Amygdala (tissue), 56 donors: ENCODE measurements around the gene DISP3.

Experiments
- DNase-seq, 56 donors: peaks; one replicate each; lab custom pipeline; 2025; lab: John Stamatoyannopoulos, UW

The DISP3 gene

DNA sequence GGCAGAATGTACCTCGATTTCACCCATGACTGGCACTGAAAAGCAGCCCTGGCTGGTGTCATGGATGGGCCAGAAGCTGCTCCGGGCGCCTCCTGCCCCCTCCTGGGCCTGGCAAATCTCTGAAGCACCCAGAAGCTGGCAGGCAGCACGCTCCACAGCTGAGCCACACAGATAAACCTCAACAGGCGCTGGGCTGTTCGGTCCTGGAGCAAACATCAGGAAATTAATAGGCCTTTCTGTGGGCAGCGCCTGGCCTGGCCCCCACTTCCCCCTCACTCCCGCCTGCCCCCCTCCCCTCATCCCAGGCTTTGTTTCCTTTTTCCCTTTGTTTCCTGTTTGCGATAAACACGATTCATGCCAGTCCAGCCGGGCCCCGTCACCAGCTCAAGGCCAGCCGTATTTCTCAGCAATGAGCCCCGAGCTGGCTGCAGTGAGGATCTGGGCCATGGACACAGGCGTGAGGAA is 20.1 kb upstream of the DISP3 start:
- DNase-seq = peak in 53 of 56 donors; percentile 38 to 93 (median 79)

DNA sequence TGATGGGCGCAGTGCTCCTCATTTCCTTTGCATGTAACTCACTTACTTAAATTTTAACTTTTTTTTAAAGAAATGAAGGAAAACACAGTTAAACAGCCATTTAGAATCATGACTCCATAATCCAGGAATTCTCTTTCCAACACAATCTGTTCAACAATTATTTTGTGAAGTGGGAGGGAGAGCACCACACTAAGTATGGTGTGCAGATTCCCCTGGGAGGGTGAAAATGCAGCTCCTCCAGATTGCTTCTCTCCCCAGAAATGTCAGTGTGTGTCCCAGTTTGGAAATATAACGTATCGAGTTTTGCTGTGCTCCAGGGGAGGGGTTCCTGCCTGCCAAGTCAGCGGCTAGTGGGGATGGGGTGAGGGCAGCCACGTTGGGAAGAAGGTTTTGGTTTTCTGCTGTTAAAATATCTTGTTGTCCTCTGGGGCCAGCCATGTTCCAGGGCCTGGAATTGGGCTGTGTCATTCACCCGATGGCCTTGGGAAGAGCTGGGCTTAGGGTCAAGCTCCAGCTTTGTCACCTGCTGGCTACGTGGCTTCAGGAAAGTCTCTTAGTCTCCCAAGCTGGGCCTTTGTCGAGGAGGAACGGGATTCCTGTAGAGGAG is 17.3 kb upstream of the DISP3 start:
- no peak for DNase-seq

DNA sequence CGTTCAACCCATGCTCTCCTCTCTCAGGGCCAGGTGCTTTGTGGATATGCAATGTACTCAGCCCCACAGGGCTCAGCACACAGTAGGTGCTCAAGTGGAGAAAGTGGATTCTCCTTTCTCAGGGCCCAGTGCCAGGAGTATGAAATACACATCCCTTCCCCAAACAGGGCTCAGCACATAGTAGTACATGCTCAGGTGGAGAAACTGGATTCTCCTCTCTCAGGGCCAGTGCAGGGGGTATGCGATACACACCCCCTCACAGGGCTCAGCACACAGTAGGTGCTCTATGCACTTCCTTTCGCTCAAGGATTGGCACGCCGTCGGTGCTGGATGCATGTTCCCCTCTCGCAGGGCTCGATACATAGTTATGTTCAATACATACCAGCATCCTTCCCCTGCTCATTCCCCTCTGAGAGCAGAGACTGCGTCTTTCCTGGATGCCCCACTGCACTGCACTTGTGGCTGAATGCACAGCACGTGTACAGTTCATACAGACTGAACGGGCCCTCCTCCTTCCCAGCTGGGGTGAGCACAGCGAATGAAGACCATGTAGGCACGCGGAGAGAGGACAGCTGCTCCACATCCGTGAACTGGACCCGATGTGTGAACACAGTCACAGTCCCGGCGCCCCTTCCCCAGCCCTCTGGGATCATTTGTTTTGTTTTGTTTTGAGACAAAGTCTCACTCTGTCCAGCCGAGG is 16.6 kb upstream of the DISP3 start:
- peak in 9 of 56 donors; percentile 8 to 48 (median 41) for DNase-seq

DNA sequence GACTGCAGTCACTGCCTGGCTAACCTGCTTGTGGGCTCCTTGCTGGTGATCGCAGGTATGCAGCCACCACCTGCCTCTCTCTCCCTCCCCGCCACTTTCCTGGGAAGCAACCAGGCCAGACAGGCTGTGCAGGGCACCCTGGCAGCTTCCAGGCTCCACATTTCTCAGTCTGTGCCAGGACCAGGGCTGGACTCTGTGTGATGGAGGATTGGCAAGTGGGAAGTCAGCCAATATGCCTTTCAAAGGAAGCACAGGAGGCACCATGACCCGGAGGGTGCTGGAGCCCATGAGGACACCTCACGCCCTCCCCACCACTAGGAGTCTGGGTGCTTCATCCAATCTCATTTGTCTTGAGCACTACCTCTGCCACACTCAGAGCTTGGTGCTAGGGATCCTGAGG is 15.8 kb upstream of the DISP3 start:
- no peak for DNase-seq

DNA sequence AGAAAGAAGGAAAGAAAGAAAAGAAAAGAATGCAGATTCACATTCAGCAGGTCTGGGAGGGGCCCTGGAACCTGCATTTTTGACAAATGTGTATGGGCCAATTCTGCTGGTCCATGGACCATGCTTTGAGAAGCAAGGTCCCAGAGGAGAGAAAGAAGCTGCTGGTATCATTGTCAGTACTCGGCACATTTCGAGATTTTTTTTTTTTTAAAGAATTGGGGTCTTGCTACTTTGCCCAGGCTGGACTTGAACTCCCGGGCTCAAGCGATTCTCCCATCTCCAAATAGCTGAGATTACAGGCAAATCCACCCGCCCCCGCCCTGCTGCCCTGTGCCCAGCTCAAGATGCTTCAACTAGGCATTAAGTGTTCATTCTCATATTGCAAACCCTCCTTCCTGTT is 13.6 kb upstream of the DISP3 start:
- no peak for DNase-seq

DNA sequence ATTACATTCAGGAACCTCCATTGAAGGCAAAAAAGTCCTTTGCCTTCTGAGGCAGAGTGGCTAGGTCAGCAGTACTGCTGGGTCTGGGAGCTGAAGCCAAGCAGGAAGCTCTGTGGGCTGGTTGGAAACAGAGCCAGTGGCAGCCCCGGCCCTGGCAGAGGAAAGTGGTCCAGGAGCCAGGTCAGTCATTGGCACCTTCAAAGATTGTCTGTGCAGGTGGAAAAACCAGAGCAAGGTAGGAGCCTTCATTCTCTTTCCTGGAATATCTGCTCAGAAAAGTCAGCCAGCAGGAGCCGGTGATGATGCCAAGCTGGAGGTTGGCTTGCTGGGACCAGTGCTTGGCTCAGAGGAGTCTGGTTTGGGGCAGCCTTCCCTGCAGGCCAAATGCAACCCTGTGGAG is 12.5 kb upstream of the DISP3 start:
- DNase-seq = no peak

DNA sequence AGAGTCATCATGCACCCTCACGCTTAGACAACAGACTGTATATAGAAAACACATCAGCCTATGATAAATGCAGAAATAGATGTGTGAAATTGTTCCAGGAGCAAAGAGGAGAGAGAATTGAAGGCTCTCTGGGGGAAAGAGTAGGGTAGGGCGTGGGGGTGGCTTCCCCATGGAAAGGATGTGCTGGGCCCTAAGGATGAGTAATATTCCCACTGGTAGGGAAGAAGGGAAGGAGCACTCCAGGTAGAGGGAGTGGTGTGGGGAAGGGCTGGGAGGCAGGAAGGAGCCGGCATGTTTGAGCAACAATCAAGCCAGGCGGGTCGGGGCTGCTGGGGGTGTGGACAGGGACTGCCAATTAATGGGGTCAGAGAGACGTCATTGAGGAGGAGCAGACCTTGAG is 10.1 kb upstream of the DISP3 start:
- peak in 1 of 56 donors; percentile 5 for DNase-seq

DNA sequence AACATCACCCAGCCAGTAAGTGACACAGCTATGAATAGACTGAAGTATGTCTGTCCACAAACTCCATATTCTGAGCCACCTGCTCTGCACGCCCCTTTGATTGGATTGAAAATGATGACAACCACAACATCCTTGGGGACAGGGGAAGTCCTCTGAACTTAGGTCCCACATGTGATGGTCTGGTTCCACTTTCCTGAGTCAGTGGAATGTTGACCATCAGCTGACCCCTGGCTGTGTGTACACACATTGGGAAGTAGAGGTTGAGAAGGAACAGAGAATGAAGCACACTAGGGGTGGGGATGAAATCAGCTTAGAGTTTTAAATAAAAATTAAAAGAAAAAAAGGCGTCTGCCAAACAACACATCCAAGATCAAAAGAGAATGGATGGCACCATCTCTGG is 8.0 kb upstream of the DISP3 start:
- no peak for DNase-seq

DNA sequence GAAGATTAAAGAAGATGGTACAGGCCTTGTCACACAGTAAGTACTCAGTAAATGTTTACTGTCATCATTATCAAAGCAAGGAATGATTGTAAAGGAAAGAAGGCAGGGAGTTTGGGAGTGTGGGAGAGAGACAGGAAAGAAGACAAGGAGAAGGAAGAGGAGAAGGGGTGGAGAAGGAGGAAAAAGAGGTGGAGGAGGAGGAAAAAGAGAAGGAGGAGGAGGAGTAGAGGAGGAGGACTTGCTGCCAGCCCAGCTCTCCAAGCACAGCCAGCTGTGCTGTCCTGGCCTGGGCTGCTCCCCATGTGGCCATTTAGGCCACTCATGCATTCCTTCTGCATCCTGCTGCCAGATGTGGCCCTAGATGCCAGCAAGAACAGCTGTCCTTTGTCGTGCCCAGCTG is 7.5 kb upstream of the DISP3 start:
- DNase-seq = peak in 1 of 56 donors; percentile 14

DNA sequence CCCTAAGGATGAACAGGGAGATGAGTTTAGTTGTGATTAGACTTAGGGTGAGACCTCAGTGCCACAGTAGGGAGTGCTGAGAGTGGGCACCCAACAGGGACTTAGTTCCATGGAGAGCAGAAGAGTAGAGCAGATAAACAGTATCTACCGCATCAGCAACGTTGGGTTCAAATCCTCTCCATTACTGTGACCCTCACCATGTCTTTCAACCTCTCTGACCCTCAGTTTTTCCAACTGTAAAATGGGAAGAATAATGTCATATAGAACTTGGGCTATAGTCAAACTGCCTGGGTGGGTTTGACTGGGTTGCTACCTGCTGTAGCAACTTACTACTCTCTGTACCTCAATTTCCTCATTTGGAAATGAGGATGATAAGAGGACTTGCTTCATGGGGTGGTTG is 6.7 kb upstream of the DISP3 start:
- DNase-seq = no peak

DNA sequence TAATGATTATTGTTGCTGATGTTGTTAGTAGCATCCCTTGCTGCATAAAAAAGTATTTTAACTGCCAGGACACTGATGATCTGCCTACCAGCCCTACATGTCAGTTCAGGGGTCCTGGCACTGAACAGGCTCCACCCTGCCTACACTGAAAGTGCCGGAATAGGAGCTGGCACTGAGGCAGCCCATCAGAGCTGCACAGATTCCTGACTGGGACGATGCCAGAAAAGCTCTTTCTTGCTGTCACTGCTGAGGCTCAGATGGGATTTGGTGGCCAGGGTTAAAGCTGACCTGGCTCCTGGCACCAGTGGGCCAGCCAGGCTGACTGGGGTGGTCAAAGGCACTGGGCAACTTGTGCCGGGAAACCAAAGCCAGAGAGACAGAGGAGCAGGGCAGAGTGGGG is 6.2 kb upstream of the DISP3 start:
- no peak for DNase-seq

DNA sequence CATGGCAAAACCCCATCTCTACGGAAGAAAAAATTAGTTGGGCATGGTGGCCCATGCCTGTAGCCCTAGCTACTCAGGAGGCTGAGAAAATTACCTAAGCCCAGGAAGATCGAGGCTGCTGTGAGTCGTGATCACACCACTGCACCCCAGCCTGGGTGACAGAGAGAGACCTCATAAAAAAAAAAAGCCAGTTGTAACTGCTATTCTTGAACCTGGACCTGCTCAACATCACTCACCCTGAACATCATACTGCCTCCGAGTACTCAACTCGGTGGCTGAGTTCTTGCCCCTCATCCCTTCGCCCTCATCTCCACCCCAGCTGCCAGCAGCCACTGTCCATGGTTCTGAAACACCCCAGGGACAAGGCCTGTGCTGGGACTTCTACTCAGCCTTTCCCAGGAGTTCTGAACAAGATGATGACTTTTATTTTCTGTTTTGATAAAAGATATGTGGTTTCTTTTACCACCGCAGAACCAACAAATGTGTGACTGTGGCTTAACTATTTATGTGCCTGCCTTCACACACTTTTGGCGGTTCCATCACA is 5.4 kb upstream of the DISP3 start:
- DNase-seq = peak in 7 of 56 donors; percentile 8 to 26 (median 11)

DNA sequence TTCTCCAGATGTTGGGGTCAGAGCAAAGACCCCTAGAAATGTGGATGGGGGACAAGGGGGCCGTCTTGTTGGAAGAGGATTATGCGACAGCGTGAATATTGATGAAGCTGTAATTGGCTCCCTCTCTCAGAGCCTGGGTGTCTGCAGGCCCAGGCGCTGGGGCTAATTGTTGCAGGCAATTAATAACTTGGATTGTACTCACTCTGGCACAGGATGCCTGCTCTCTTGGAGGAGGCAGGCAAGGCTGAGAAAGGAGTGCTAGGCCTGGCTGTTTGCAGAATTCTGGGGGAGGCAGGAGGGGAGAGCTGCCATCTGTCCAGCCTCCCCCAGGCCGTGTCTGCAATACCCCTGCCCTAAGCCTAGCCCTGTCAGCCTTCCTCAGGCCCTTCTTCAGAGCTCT is 4.1 kb upstream of the DISP3 start:
- peak in 15 of 56 donors; percentile 8 to 52 (median 21) for DNase-seq

DNA sequence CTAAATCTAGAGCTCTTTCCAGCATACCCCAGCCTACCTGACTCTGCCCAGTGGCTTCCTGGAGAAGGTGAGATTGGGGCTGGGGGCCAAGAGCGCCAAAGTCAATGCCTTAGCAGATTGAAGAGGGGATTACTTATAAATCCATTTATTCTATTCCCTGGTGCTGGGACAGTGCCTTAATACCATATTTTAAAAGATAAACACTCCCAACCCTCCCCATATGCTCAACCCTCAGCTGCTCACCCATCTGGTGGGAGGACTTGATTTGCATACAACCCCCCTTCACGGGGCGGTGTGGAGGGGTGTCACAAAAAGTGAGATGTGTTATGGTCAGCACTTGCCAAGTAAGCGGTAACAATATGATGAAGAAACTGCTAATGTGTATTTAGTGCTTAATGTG is 3.2 kb upstream of the DISP3 start:
- DNase-seq = no peak

DNA sequence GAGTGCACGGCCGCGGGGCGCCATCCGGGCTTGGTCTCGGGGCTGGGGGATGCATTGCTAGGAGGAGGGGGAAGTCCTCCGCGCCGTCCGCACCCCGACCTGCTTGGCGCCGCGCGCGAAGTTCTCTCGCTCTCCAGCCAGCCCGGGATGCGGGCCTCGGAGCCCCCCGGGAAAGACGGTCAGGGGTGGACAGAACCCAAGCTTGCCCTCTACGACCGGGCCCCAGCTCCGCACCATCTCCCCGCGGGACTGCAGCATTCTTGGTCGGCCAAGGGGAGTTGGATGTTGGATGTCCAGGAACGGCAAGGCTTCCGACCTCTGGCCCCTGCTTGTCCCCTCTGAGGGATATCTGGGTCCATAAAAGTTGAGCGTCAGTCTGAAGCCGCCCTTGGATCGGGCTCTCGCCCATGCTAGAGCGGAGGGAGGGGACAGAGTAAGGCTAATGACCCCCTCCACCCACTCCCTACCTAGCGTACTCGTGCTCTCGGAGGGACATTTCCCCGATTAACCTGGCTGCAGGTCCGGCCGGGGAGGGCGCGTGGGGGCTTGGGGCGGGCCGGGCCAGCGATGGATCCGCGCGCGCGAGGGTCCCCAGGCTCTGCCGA is 522 bp downstream of the DISP3 start:
- no peak for DNase-seq

DNA sequence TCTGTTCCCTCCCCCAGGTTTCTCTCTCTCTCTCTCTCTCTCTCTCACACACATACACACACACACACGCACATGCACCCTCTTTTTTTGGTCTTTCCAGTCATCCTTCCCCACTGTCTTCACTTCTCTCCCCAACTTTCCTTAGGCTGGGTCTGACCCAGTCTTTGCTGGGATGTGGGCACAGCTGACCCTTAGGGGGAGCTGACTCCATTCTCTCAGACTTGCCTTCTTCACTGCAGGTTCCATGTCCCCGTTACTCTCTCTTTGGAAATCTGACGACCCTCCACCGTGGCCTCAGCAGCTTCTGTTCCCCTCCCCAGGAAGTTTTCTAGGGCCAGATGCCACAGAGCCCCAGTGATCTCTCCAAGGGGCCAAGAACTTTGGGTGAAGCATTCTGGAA is 2.1 kb downstream of the DISP3 start:
- no peak for DNase-seq

DNA sequence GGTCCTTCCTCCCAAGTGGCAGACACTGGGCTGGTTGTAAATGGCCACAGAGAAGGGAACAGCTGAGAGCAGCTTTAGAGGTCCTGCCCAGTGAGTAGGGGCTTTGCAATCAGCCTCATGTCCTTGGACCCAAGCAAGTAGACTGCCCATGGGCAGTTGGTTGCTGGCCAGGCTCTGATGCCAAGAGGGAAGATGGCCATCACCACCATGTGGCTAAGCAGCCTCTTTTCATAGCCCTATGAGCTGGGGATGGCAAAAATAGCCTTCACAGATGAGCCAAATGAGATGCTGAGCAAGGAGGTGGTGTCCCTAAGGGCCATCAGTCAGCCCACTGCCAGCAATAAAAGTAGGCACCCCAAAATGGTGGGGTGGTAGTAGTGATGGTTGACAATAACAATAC is 3.2 kb downstream of the DISP3 start:
- DNase-seq = no peak

DNA sequence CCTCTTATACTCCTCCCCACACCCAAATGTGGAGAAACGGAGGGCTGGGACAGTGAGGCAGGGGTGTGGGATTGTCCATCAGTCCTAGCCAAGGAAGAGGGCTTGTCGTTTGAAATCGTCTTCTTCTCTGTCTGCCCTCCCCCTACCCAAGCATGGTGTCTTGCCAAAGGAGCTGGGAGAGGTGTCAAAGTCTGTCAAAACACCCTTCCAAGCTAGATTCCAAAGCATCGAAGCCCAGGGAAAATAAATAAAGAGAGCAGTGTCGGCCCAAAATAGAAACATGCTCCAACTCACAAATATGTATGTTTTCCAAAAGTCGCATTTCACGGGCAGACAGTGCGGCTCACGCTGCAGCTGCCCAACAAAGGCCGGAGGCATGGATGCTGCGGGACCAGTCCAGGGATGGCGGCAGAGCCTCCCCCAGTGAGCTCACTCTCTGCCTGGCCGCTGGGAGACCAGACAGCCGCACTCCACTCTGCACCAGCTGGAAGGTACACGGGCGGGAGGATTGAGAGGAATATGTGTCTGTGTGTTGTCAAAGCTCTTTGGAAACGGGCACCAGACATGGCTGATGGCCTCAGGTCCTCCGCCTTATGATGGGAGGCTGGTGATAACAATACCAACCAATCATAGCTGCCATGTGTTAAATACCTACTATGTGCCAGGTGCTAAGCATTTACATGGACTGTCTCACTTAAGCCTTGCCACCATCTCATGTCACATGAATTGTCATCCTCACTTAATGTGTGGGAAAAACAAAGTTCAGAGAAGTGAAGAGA is 3.9 kb downstream of the DISP3 start:
- peak in 1 of 56 donors; percentile 26 for DNase-seq

DNA sequence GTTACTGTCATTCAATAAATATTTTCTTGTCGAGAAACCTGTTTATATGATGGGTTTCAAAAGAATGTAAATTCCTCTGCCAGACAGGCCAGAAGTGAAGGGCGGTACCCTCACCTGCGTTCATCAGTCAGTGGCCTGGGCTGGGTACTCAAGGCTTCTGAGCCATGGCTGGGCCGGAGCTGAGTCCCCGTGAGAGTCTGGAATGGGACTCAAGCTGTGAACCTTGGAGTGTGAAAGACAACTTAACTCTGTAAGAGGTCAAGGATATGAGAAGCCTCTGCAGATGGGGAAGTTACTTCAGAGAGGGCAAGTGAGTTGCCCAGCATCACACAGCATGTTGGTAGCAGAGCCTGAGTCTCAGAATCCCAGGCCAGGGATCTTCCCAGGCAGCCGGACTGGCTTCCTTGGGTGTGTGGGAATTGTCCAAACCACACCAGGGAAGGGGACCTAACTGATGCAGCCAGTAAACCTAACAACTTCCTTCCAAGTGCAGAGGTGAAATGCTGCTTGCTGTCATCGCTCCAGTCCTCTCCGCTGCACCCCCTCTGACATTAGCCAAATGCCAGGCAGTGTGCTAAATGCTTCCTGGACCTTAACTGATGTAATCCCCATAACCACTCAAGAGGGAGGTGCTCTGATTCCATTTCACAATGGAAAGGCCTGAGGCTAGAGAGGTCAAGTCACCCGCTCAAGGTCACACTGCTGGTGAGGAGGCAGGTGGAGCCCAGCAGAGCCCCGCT is 4.8 kb downstream of the DISP3 start:
- DNase-seq = no peak

DNA sequence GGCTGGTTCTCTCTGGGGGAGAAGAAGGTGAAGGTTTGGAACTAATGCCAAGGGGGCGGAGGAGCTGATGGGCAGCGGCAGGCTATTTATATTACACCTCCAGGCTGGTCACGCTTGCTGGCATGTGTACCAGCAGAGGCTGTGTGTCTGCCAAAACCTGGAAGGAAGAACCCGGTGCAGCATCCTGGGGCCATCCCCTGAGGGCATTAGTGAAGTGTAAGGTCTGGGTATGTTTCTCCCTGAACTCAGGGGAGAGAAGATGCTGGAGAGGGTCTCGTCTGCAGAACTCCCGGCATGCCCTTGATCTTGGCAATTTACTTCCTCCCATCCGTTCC is 5.3 kb downstream of the DISP3 start:
- no peak for DNase-seq
